Measurements from ENCODE around the gene PRPH.

PRPH gene

DNA sequence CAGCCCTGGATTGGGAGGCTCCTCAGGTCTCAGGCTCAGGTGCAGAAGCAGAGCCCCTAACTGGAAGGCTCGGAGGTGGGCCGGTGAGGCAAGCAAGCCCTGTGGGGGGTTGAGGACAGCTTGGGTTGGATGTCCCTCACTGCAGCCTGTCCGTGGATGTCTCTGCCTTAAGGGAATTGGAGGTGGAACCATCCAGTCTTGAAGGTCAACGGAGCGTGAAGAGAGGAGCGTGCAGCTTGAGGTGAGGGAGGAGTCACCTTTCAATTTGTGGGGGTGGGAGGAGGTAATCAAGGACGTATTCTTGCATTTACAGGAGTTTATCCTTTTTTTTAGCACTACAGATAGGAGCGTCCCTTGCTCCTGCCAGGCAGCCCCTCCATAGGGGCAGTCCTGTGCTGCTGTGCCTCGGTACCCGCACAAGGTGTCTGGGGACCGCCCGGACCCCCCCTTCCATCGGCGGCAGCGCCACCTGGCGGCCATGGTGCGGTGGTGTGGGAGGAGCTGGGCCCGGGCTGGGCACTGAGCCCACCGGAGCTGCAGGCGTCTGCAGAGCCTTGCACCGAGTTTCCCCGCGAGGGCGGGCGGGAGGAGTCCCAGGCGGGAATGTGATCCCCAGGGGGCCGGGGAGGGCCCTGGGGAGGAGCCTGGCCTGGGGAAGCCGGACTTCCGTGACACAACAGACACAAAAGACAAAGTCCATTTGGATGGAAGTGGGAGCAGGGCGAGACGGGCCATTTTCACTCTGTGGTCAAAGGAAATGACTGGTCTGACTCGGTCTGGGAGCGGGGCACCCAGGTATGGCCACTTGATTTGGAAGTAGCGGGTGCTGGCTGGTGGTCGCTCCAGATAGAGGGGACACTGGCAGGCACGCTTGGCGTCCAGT is 52.6 kb downstream of the PRPH start:
- DNase-seq: peak; percentile 83
